GM19324 (cell line): ENCODE results near the gene EEF2KMT.
"Not testable (repeated sequence)": the region's sequence is repeated elsewhere in the genome, so short reads cannot be mapped to it uniquely, and the experiment has no call there.

Experiments used
- ATAC-seq: cut with Tn5 transposase; IDR thresholded peaks from one replicate; pipeline ENCODE4 v1.9.1; 2021; ENCODE audit warnings: mild to moderate bottlenecking, moderate library complexity; ENCODE audit not compliant: unreplicated experiment, low FRiP score

The EEF2KMT gene

DNA sequence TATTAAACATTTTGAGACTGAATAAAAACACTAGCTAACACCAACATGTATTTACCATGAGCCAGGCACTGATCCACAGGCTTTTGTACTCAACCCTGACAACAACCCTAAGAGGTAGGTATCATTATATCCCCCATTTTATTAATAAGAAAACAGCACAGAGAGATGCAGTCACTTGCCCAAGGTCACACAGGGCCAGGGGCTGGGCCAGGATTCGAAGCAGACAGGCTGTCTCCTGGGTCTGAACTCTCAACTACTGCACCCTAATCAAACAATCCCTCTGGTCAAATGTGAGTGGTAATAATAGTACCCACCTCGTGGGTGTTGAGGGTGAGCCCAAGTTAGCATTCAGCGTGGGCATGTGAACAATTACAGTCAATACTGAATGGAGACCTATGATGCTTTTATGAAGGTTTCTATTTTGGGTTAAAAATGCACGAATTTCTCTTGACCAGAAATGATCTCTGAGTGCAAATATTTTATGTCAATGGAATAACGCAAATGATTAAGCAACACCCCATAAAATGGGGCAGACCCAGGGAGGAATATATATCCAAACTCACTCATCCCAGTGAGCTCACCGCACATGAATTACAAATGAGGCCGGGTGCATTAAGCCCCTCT is 1.0 kb downstream of the EEF2KMT start:
- ATAC-seq: not testable (repeated sequence)

DNA sequence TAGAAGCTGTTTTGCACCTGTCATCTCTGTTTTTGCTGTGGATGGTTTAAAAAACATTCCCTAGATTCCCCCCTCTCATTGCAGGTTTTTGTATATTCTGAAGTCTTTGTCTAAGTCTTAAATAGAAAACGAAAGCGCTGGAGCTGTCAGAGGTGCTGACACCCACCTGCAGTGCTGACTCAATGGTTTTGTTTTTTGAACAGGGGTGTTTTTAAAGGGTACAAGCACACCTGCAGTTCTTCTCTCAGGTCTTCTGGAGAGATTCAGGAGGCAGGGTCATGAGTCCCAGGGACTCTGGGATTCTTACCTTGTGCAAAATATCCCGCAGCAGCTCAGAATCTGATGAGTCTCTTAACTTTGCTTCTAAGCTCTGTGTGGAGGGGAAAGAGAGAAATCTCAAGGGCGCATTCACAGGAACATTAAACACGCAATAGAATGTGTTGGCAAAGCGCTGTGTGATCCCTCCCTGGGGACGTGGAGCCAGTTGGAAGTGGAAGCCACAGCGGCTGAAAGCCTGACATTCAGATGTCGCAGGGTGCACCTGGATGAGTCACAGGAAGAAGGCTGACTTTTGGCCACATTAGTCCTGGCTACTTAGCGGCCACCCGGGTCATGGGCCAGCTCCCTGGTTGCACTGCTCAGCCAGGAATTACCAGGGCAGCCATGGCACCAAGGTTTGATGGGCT is 2.3 kb downstream of the EEF2KMT start:
- not testable (repeated sequence) for ATAC-seq

DNA sequence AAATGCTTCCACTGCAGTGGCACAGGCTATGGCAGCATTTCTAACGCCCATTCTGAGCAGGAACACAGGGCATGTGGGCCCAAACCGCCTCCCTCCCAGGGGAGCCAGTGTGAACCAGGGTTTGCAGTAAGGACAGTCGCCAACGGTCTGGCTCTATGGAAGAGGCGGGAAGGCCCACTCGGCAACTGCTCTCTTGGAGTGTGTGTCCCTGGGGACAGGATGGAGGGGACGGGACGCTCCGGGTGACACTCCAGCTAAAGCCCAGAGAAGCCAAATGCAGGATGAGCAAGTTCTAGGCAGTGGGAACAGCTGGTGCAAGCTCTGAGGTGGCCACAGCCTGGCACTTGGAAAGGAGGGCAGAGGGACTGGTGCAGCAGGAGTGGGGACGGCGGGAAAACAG is 3.8 kb downstream of the EEF2KMT start:
- not testable (repeated sequence) for ATAC-seq

DNA sequence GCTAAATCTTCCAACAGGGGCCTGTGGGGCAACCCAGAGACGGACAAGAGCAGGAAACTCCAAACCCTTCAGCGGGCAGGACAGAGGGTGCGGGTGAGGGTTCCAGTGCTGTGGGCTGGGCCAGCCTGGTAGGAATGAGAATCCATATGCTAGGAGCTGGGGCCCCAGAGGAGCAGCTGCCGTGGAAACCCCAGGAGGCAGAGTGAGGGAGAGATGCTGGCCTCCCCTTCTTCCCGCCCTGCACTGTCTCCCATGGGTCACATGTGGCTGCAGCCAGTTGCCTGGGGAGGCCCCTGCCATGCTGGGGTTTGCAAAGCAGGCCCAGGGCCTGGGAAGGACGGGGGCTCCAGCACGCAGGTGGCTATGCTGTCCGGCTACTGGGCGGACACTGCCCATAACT is 4.5 kb downstream of the EEF2KMT start:
- not testable (repeated sequence) for ATAC-seq

DNA sequence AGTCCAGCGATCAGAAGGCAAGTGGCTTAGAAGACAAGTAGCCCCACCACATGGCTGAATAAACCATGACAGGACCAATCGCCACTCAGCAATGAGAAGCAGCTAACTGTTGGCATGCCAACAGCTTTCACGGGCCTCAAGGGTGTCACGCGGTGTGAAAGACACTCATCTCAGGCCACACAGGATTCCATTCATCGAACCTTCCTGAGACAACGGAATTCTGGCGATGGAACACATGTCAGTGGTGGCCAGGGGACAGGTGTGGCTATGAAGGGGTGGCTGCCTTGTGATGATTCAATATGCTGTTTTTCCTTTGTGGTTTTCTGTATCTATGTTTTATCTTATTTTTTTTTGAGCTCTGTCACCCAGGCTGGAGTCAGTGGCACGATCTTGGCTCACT is 7.0 kb downstream of the EEF2KMT start:
- not testable (repeated sequence) for ATAC-seq

DNA sequence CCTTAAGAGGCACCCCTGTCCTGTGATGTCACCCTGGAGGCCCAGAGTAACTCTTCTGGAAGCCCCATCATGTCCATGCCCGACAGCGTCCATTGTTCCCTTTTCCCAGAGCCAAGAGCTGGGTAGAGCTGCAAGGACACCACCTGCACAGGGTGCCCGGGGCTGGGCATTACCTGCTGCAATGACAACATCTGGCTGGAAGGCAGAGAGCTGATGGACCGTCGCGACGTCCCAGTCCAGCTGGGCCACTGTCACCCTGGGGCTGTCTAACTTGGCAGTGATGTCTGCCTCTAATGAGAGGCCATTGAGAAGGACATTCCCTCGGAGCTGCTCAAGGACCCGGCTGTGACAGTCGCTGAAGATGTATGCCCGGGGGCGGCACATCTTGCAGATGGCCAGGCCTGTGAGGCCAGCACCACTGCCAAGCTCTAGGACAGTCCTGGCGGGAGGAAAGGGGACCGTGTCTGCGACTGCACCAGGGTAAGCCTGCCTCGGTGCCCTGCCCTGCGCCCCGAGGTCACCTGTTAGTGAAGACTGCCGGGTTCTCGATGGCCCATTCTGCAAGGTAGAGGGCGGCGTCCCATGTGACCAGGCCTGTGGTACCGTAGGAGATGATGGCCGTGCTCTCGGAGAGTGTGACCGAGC is 7.6 kb downstream of the EEF2KMT start:
- not testable (repeated sequence) for ATAC-seq

DNA sequence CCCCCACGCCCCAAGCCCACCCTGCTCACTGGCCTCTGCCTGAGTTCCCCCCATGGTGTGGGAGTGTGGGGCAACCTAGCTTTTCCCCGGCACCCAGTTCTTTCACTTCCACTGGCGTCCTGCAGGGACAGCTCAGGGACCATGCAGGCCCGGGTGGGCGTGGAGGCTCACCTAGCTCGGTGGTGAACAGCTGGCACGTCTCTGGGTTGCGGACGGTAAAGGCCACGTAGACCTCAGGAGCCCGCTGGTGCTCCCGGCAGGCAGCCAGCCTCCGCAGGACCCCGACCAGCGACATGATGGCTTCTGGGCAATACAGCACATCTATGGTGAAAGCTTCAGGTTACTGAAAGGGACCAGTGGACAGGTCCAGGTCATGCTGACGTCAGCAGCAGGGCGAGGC is 8.7 kb downstream of the EEF2KMT start:
- ATAC-seq: not testable (repeated sequence)

DNA sequence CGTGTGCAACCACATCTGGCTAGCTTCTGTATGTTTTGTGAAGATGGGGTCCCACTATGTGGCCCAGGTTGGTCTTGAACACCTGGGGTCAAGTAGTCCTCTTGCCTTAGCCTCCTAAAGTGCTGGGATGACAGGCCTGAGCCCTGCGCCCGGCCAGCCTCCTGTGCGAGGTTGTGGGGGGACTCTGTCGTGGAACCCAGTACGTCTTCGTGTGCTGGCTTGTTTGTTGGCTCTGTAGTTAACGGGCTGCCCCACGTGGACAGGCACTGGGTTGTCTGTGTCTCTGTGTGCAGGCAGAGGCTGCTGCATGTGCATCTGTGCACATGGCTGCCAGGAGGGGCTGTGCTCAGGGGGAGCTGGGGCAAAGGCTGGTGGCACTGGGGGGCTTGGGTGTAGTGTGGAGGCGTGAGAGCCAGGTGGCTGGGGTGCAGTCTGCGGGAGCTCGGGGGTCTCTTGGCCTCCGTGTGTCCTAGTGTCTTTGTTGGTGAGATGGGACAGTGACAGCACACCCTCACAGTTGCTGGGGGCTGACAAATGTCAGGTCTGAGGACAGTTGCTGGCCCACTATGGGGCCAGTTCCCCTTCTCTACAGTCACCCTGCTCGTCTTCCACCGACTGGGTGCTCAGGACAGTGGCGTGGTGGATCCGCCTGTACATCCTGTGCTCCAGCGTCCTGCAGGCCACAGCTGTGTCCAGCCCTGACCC is 9.4 kb downstream of the EEF2KMT start:
- not testable (repeated sequence) for ATAC-seq

DNA sequence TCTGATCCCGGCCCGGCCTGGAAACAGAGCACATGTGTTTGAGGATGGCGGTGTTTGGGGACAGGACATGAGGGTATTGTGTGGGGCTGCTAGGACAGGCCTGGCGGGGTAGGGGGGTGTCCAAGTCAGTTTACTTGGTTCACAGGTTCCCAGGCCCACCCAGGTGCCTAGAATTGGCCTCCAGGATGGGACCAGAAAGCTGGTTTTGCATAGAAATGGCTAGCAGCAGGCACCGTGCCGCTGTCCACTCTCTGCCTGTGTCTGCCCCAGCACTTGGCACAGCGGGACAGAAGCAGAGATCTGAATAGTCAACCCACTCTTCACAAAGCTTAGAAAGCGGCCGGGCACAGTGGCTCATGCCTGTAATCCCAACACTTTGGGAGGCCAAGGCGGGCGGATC is 11.9 kb downstream of the EEF2KMT start:
- ATAC-seq: not testable (repeated sequence)

DNA sequence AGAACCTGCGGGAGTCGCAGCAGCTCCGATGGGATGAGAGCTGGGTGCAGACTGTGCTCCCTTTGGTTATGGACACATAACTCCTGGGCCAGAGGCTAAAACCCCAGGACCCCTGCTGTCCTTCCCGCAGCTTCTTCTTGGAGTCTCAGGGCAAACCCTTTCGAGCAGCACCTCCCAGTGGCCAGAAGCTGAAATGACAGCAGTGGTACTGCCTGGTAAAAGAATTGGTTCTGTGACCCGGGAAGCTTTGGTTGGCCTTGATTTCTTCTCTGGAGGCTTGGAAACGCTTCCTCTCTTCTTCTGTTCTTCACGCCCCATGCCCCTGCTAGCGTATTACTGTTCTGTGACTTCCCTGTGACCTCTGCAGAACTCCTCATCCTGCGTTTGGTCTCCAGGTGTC is 12.8 kb downstream of the EEF2KMT start:
- ATAC-seq: not testable (repeated sequence)

DNA sequence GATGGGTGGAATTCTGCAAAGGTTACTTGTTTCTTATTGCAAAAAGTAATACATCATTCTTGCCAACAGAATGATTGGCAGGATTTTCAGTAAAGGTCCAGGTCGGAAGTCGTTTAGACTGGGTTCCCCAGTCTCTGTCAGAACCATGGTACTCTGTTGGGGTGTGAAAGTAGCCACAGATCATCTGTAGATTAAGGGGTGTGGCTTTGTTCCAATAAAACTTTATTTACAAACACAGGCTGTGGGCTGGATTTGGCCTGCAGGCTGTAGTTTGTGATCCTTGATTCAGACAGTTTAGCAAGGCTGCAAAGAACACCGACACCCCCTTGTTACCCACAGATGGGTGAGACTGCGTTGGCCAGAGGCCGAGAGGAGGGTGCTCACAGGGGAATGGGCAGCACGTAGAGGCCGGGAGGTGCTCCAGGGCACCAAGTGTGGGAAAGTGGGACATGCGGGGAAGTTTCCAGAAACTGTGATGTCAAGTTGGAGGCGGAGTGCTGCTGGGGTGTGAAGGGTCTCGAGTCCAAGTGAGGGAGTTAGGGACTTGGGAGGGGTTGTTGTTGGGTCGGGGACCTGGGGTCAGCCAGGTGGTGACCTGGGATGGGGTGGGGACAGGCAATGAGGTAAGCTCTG is 13.4 kb downstream of the EEF2KMT start:
- ATAC-seq: not testable (repeated sequence)

DNA sequence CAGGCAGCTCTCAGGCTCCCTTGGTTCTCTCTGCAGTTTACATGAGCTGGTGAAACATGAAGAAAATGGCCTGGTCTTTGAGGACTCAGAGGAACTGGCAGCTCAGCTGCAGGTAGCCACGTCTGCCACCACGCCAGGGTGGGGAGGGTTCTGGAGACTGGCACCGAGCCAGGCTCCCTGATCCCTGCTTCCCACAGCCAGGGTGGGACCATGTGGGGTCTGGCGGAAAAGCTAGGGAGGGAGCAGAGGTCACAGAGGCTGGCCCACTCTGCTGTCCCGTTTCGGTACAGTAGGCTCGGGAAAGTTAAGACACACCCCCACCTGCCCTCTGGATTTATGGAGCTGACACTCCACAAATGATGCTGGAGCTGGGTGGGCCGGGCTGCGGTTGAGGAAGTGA is 13.9 kb downstream of the EEF2KMT start:
- ATAC-seq: not testable (repeated sequence)

DNA sequence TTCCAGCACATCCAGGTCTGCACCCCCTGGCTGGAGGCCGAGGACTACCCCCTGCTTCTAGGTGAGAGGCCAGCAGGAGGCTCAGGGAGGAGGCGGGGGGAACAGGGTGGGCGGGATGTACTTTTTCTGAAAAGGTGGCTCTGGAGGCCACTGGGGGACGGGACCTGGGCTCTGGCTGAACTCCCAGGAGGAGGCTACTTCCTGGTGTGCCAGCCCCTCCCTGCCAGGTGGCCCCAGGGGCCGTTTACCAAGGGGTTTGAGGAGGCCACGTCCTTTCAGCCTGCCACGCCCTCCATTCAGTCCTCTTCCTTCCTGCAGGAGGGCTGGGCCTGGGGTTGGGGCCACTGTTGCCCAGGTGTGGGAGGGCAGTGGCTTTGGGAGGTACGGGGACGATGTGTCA is 16.6 kb downstream of the EEF2KMT start:
- ATAC-seq: not testable (repeated sequence)

DNA sequence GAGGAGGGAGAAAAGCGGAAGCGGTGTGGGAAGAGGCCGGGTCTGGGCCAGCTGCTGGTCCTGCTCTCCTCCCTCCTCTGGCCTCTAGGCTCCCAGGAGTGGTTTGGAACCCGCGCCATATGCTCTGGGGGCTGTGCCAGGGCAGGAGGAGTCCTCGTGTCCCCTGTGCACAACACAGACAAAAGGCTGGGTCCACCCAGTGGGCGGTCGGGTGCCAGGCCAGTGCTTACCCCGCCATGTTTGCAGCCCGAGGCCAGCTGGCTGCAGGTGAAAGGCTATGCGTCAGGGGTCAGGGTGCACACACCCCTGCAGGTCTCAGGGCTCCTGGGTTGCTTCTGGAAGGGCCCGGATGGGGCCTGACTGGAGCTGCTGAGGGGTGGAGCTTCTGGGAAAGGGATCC is 17.1 kb downstream of the EEF2KMT start:
- ATAC-seq: not testable (repeated sequence)

DNA sequence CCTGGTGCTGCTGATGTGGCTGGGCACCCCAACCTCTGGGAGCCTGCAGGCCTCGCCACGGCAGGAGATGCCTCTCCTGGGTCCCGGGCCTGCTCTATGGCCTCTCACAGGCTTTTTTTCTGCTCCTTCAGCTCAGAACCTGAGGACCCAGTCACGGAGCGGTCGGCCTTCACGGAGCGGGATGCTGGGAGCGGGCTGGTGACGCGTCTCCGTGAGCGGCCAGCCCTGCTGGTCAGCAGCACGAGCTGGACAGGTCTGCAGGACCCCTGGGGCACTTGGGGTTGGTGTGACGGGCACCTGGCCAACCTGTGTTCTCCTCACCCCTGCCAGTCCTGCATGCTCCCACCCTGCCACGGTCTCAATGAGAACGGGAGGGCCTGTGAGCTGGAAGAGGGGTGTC is 19.0 kb downstream of the EEF2KMT start:
- no peak for ATAC-seq

DNA sequence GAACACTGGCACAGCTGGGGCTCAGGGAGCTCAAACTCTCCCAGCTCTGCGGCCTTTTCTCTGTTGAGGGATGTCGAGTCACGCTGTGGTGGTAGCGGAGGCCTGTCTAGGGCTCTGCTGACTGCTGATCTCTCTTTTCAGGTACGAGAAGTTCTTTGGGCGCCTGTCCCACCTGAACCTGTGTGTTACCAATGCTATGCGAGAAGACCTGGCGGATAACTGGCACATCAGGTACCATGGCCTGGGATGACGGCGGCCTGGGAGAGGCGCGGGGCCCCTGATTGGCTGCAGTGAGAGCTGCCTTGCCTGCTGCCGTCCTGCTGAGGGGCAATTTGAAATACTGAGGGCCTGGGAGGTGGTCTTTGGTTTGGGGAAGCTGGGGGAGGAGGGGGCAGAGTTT is 20.3 kb downstream of the EEF2KMT start:
- ATAC-seq: no peak

DNA sequence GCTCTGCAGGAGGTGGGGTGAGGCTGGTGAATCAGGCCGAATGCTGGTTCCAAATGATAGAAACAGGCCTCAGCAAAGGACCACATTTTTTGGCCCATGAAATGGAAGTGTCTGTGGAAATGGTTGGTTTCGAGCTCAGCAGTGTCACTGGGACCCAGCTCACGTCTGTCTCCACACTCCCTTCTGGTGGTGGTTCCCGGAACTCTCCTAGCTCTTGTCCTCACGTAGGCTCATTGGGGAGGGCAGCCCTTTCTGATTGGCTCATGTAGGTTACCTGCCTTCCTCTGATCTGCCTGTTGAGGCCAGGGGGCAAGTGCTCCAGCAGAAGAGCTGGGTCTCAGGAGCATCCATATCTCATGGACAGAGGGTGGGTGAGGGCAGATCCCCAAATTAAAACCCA is 22.0 kb downstream of the EEF2KMT start:
- ATAC-seq: no peak

DNA sequence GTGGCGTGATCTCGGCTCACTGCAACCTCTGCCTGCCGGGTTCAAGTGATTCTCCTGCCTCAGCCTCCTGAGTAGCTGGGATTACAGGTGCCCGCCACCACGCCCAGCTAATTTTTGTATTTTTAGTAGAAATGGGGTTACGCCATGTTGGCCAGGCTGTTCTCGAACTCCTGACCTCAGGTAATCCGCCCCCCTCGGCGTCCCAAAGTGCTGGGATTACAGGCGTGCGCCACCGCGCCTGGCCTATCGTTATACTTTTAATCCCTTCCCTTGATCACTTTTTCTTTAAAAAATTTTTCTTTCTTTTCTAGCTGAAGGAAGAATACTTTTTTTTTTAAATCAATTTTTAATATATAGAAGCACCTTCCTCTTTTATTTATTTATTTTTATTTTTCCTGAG is 23.8 kb downstream of the EEF2KMT start:
- not testable (repeated sequence) for ATAC-seq

DNA sequence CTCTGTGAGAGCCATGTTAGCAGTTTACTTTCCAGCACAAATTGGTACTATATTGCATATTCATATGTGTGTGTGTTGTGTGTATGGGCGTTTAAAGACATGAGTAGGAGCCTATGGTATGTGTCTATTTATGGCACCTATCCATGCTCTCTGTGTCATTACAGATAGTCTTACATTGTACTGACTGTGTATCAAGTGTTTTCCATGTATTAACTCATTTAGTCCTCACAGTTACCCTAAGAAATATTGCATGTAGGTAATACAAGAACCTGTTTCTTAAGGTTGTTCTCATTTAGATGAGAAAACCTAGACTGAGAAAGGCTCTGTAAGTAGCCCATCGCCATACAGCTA is 24.3 kb downstream of the EEF2KMT start:
- no peak for ATAC-seq

DNA sequence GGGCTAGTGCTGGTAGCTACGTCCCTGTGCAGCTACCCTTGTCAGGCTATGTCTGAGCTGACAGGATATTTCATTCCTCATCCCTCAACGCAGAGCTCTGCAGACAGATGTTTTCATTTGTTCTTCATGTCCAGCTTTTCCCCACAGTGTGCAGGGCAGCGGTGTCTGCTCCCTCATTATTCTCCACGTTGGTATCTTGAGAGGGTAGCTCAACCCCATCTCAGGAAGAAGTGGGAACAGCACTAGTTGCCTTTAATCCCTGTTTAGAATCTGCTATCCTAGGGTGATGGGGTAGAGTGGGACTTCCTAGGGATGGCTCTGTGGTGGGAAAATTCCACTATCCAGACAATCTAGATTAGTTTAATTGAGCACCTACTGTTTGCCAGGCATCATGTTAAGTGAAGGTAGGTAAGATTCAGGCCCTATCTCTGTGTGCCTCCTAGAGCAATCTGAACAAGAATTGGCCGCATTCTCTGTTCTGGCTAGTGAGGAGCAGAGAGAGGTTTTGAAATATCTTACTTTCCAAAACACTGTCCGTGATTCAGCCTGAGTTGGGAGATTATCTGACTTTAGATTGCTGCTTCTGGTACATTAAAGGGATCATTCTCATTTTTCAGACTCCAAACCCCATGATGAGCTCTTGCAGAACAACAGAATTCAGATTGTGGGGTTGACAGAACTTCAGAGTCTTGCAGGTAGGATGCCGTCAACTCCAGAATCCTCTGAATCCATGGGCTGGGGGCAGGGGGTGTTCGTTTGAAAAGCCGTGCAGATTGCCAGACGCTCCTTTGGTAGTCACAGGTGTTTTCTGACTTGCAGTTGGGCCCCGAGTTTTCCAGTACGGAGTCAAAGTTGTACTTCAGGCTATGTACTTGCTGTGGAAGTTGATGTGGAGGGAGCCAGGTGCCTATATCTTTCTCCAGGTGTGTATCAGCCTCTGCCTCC is 25.0 kb downstream of the EEF2KMT start:
- ATAC-seq: no peak
